NCI-H128 (cell line): Measurements from ENCODE around the gene GLT8D1.
A peak's percentile ranks its signal among the peaks of the same experiment; 100 is the strongest.
"Not testable (repeated sequence)": the region's sequence is repeated elsewhere in the genome, so short reads cannot be mapped to it uniquely, and the experiment has no call there.

Source experiments
- DNase-seq: peaks from one replicate; lab custom pipeline; 2025; ENCODE audit not compliant: unreplicated experiment; lab: John Stamatoyannopoulos, UW

GLT8D1 gene, protein sequence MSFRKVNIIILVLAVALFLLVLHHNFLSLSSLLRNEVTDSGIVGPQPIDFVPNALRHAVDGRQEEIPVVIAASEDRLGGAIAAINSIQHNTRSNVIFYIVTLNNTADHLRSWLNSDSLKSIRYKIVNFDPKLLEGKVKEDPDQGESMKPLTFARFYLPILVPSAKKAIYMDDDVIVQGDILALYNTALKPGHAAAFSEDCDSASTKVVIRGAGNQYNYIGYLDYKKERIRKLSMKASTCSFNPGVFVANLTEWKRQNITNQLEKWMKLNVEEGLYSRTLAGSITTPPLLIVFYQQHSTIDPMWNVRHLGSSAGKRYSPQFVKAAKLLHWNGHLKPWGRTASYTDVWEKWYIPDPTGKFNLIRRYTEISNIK

DNA sequence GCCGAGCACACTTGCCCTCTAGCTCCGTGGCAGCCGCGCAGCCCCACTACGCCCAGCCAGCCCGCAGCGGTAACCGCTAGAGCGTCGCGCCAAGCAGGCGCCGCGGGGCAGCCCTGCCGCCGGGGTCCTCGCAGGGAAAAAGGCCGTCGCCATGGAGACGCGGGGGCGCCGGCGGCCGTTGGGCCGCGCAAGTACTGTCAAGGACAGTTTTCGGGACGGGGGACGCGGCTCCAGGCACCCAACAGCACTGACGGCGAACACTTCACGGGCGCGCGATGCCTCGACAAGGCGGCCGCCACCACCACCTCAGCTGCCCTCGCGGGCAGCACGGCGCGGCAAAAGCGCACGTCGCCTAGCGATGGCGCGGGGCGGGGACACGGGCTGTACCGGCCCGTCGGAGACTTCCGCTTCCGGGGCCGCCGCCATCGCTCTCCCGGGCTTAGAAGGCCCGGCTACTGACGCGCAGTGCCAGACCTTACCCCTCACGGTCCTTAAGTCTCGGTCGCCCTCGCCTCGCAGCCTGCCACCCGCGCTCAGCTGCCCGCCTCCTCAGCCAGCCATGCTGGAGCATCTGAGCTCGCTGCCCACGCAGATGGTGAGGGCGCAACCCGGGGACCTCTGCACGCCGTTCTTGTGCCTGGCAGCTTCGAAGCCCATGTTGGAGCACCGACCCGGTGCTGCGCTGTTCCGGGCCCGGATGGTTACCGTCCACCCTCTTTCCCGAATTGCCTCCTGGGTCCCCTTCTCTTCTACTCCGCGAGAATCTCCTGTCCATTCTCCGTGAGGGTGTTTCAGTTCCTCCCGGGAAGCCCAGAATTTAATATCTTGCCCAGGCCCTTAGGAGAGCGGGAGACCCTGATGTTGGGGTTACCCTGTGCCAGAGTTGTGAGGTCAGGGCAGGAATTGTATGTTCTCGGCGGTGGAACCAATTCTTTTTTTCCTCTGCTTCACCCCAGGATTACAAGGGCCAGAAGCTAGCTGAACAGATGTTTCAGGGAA is at the start of gene GLT8D1, which contains the start of gene SPCS1:
Gene GLT8D1 (minus strand): TSS at position 104 of the 999 bp plus-strand sequence. CDS start 5,331 bp downstream, outside the sequence.
Gene SPCS1 (plus strand): TSS at position 419 of the 999 bp plus-strand sequence. CDS start 141 bp downstream, at position 560.
- DNase-seq = peak; percentile 38

GRCh38 chr3:52754373-52754772 is 48.8 kb upstream of the GLT8D1 start:
- no peak for DNase-seq

DNA sequence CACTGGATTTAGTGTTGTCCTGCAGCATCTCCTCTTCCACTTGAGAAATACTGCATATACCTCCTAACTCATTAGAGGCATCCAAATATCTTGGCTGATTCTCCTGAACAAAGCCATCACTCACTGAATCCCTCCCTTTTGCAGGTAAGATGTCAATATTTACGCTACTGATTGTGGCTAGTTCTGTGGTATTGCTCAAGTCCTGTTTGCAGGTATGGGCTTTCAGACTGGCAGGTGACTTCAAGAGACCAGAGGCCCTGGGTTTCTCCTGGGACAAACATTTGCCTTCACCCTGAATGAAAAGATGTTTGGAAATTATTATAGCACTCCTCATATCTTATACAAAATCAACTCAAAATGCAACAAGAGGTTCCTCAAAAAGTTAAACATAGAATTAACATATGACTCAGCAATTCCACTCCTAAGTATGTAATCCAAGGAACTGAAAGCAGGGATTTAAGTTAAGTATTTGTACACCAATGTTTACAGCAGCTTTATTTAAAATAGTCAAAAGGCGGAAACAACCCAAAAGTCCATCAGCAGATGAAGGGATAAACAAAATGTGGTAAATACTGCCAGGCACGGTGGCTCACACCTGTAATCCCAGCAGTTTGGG is 46.6 kb upstream of the GLT8D1 start:
- DNase-seq = no peak

GRCh38 chr3:52743721-52744120 is 38.1 kb upstream of the GLT8D1 start:
- DNase-seq = no peak

DNA sequence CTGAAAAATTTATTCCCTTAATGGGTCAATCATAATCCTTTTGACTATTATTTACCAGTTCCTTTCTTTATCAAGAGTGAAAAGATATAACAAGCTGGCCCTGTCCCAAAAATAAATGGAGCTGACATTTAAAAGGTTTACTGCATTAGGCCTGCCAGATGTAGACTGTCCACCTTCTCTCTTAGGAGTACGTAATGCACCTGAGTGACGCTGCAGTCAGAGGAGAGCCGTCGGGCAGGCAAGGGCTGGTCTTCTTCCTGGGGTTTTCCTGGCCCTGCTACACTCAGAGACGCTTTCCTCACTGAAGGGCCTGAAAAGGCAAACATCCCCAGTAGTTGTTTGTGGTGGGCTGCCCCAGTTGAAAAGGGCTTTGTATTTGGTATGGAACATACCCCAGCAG is 37.6 kb upstream of the GLT8D1 start:
- DNase-seq = no peak

- no peak for DNase-seq
Measured at GRCh38 chr3:52742418-52743041, 36.9 kb upstream of the GLT8D1 start.

GRCh38 chr3:52739730-52740129 is 34.1 kb upstream of the GLT8D1 start:
- no peak for DNase-seq

GRCh38 chr3:52733256-52733891 is 27.8 kb upstream of the GLT8D1 start:
- no peak for DNase-seq

GRCh38 chr3:52731590-52731989 is 26.0 kb upstream of the GLT8D1 start:
- no peak for DNase-seq

DNA sequence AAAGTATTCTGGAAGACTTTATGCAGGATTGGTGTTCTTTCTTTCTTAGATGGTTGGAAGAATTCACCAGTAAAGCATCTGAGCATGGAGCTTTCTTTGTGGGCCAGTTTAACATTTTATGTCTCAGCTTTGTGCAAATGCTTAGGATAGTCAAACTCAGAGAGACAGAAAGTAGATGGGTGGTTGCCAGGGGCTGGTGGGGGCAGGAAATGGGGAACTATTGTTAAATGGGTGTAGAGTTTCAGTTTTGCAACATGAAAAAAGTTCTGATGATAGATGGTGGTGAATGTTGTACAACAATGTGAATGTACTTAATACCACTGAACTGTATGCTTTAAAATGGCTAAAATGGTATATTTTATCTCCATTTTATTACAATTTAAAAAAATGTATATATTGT is 25.1 kb upstream of the GLT8D1 start:
- DNase-seq = no peak

GRCh38 chr3:52728753-52729152 is 23.2 kb upstream of the GLT8D1 start:
- not testable (repeated sequence) for DNase-seq

DNA sequence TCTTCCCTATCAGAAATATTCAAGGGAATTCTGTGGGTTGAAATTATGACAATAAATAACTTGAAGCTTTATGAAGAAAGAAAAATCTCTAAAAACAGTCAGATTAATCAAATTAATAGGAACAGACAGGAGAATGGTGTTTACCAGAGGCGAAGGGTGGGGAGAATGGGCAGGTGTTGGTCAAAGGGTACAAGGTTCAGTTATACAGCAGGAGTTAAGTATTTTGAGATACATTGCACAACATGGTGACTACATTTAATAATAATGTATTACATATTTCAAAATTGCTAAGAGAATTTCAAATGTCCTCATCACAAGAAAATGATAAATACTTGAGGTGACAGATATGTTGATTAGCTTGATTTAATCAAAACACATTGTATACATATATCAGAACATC is 18.9 kb upstream of the GLT8D1 start:
- DNase-seq = no peak

DNA sequence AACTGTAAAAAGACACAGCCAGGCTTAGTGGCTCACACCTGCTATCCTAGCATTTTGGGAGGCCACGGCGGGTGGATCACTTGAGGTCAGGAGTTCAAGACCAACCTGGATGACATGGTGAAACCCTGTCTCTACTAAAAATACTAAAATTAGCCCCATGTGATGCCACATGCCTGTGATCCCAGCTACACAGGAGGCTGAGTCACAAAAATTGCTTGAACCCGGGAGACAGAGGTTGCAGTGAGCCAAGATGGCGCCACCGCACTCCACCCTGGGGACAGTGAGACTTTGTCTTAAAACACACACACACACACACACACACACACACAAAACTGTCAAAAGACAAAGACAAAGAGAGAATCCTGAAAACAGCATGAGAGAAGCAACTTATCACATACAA is 18.3 kb upstream of the GLT8D1 start:
- DNase-seq = no peak

GRCh38 chr3:52722491-52722890 is 16.9 kb upstream of the GLT8D1 start:
- DNase-seq = no peak

DNA sequence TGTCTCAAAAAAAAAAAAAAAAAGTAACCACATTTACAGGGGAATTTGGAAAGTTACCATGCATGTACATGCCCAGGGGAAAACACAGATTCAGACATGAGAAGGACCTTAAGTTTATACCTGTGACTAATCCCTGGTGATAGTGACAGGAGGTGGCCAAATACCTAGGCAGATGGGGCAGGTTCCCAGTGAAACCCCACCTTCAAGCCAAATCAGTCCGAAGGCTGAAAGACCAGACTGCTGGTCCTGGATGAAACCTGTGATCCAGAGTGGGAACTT is 16.1 kb upstream of the GLT8D1 start:
- DNase-seq = no peak

GRCh38 chr3:52721002-52721729 is 15.6 kb upstream of the GLT8D1 start:
- no peak for DNase-seq

- DNase-seq = no peak
Measured at GRCh38 chr3:52719618-52720017, 14.0 kb upstream of the GLT8D1 start.

- DNase-seq = no peak
Measured at GRCh38 chr3:52715714-52716305, 10.2 kb upstream of the GLT8D1 start.
